Activated CD8-positive, alpha-beta memory T cell treated with anti-CD3 and anti-CD28 coated beads, Interleukin-2, amount 10 ng/mL, durations not matched to agents 7 days and 5 days (primary cell): ENCODE data around the gene SPDYE1. TPM values are rescaled to one million over a fixed set of nuclear protein-coding genes. Genes with fewer than 3 reads are reported as not detected.
"Not testable (repeated sequence)": the region's sequence is repeated elsewhere in the genome, so short reads cannot be mapped to it uniquely, and the experiment has no call there.

Experiments
- ATAC-seq: fragments of 150-1000 bp; cut with Tn5 transposase; one replicate; pipeline ENCODE4 v1.10.0; 2021; ENCODE audit warnings: moderate library complexity
- CTCF ChIA-PET: fragments of 350-600 bp; sonication (Branson Sonifier 250); formaldehyde crosslinking; loops from one replicate; lab custom pipeline; 2021; ENCODE audit warnings: antibody characterized with exemption; lab: Charles Lee
- DNase-seq: peaks from one replicate; pipeline ENCODE4 v3.0.0-alpha.2; 2020
- H3K27ac Mint-ChIP-seq: one replicate; pipeline ENCODE4 v1.8.0; 2021; ENCODE audit warnings: mild to moderate bottlenecking, mixed read lengths
- H3K27me3 Mint-ChIP-seq: one replicate; pipeline ENCODE4 v1.8.0; 2021; ENCODE audit warnings: mixed read lengths
- H3K36me3 Mint-ChIP-seq: one replicate; pipeline ENCODE4 v1.8.0; 2021; ENCODE audit warnings: mild to moderate bottlenecking, mixed read lengths
- H3K4me1 Mint-ChIP-seq: one replicate; pipeline ENCODE4 v1.8.0; 2021; ENCODE audit warnings: mixed read lengths
- H3K4me3 Mint-ChIP-seq: one replicate; pipeline ENCODE4 v1.8.0; 2021; ENCODE audit warnings: mild to moderate bottlenecking, moderate library complexity, mixed read lengths
- H3K9me3 Mint-ChIP-seq: one replicate; pipeline ENCODE4 v1.8.0; 2022; ENCODE audit warnings: low read depth, mixed read lengths
- total RNA-seq, 2 experiments: library from RNA; stranded (reverse); gene quantifications; one replicate each; pipeline ENCODE4 v1.2.3, GENCODE V29; 2021

SPDYE1 gene
- total RNA-seq, 2 experiments from 2014 or later, result 0.20 TPM; not detected in 1

DNA sequence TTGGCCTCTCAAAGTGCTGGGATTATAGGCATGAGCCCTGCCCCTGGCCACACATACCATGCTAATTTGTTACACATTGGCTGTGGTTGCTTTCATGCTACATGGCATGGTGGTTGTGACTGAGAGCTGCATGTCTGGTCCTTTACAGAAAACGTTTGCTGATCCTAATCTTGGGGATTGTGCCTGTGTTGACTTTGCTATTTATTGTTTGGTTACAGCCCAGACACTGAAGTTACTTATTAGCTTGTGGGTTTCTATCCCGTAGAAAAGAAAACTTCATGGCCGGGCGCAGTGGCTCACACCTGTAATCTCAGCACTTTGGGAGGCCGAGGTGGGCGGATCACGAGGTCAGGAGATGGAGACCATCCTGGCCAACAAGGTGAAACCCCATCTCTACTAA, 24.4 kb downstream of the SPDYE1 start:
- H3K9me3 Mint-ChIP-seq, ATAC-seq, H3K36me3 Mint-ChIP-seq, H3K4me3 Mint-ChIP-seq, H3K27me3 Mint-ChIP-seq, CTCF ChIA-PET, H3K27ac Mint-ChIP-seq, DNase-seq: not testable (repeated sequence)
- peaks cover 19% of the 10 kb centered on the region for H3K4me1 Mint-ChIP-seq

DNA sequence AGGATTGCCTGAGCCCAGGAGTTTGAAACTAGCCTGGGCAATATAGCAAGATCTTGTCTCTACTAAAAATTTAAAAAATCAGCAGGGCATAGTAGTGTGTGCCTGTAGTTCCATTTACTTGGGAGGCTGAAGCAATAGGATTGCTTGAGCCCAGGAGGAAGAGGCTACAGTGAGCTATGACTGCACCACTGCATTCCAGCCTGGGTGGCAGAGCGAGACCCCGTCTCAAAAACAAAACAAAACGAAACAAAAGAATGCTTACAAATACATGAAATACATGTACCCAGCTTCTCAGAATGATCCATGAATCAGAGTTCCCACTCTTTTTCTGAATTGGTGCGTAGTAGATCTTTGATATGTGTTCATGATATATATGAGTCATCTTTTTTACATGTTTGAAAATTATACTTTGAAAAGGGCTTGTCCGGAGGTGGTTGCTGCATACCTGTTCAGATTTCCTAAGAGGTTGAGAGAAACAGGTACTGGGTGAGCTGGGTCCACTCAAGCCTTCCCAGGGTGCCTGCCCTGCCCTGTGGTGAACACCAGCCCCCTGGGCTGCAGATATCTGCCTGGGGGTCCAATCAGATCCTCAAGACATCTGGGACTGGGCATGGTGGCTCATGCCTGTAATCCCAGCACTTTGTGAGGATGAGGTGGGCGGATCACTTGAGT, 25.2 kb downstream of the SPDYE1 start:
- ATAC-seq, DNase-seq, H3K36me3 Mint-ChIP-seq, H3K4me3 Mint-ChIP-seq, H3K27me3 Mint-ChIP-seq, H3K9me3 Mint-ChIP-seq, CTCF ChIA-PET: not testable (repeated sequence)
- Mint-ChIP-seq H3K4me1 (peaks cover 16% of the 10 kb centered on the region), H3K27ac (peak overlapping the region; percentile 25)

DNA sequence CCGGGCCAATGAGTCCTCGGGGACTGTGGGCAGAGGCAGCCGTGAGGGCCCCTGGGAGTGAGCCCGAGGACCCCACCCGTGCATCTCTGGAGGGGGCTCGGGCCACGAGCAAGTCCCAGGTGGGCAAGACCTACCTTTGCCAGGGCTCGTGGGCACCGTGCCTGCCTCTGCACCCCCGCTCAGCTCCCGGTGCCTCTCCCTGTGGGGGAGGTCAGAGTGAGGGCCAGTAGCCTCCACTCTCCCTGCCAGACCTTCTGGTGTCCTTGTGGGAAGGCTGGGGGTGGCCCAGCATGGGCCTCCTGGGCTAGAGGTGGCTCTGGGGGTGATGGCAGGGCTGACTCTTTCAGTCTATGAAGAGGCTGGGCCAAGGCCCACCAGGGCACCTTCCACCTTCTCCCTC, 31.7 kb downstream of the SPDYE1 start:
- CTCF ChIA-PET, H3K9me3 Mint-ChIP-seq, H3K4me1 Mint-ChIP-seq, H3K36me3 Mint-ChIP-seq, H3K27ac Mint-ChIP-seq, DNase-seq, ATAC-seq, H3K27me3 Mint-ChIP-seq, H3K4me3 Mint-ChIP-seq: not testable (repeated sequence)

- H3K36me3 Mint-ChIP-seq, H3K4me1 Mint-ChIP-seq, ATAC-seq, DNase-seq, H3K9me3 Mint-ChIP-seq, CTCF ChIA-PET, H3K27me3 Mint-ChIP-seq, H3K27ac Mint-ChIP-seq, H3K4me3 Mint-ChIP-seq: not testable (repeated sequence)
Measured at GRCh38 chr7:44030029-44030428, 32.3 kb downstream of the SPDYE1 start.

GRCh38 chr7:44031319-44031718, 33.6 kb downstream of the SPDYE1 start:
- H3K9me3 Mint-ChIP-seq, H3K4me3 Mint-ChIP-seq, H3K4me1 Mint-ChIP-seq, ATAC-seq, DNase-seq, H3K36me3 Mint-ChIP-seq, H3K27ac Mint-ChIP-seq, H3K27me3 Mint-ChIP-seq, CTCF ChIA-PET: not testable (repeated sequence)

- H3K9me3 Mint-ChIP-seq, CTCF ChIA-PET, H3K36me3 Mint-ChIP-seq, H3K4me3 Mint-ChIP-seq, H3K27me3 Mint-ChIP-seq, DNase-seq, H3K4me1 Mint-ChIP-seq, ATAC-seq: not testable (repeated sequence)
- H3K27ac Mint-ChIP-seq, result peak overlapping the region; percentile 46
Measured at GRCh38 chr7:44032031-44032430, 34.3 kb downstream of the SPDYE1 start.

GRCh38 chr7:44033971-44034844, 36.5 kb downstream of the SPDYE1 start:
- ATAC-seq, DNase-seq, H3K4me1 Mint-ChIP-seq: not testable (repeated sequence)

DNA sequence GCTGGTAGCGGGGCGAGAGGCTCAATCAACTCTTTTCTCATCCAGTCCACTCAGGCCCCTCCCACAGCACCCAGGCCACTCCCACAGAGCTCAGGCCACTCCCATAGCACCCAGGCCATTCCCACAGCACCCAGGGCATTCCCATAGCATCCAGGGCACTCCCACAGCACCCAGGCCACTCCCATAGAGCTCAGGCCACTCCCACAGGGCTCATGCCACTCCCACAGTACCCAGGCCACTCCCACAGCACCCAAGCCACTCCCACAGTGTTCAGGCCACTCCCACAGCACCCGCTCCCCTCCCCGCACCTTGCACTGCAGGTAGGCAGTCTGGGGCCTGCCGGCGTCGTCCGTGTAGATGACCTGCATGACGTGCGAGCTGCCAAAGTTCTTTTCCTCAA, 38.7 kb downstream of the SPDYE1 start:
- DNase-seq, H3K4me3 Mint-ChIP-seq, H3K27ac Mint-ChIP-seq, CTCF ChIA-PET, H3K9me3 Mint-ChIP-seq, H3K36me3 Mint-ChIP-seq, H3K4me1 Mint-ChIP-seq, H3K27me3 Mint-ChIP-seq: not testable (repeated sequence)
- ATAC-seq, result peak; percentile 13

More at GRCh38 chr7:44033971-44034844, 36.5 kb downstream of the SPDYE1 start:
- not testable (repeated sequence) for H3K36me3 Mint-ChIP-seq, H3K27ac Mint-ChIP-seq, H3K9me3 Mint-ChIP-seq, H3K27me3 Mint-ChIP-seq, H3K4me3 Mint-ChIP-seq
- CTCF ChIA-PET, result interaction anchor here (1.1 kb wide), 1 partner anchor 14 kb away, joined by 3 read pairs; no protein-coding TSS in a partner anchor

DNA sequence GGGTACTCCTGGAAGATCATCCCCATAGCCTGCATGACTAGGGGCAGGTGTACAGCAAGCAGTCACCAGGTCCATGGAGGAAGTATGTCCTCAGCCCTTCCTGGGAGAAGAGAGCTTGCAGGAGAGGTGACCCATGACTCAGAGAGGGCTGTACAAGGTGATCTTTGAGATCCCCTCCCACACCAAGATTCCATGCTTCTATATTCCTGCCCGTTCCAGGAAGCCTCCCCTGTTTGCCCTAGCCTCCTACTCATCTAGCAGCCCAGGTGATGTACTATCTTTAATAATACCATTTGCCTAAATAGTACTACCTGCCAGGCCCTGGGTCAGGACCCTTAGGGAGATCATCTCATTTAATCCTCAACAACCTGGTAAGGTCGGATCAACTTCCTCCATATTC, 40.3 kb downstream of the SPDYE1 start:
- H3K27me3 Mint-ChIP-seq, DNase-seq, H3K9me3 Mint-ChIP-seq, CTCF ChIA-PET, ATAC-seq, H3K4me3 Mint-ChIP-seq, H3K4me1 Mint-ChIP-seq, H3K36me3 Mint-ChIP-seq, H3K27ac Mint-ChIP-seq: not testable (repeated sequence)

DNA sequence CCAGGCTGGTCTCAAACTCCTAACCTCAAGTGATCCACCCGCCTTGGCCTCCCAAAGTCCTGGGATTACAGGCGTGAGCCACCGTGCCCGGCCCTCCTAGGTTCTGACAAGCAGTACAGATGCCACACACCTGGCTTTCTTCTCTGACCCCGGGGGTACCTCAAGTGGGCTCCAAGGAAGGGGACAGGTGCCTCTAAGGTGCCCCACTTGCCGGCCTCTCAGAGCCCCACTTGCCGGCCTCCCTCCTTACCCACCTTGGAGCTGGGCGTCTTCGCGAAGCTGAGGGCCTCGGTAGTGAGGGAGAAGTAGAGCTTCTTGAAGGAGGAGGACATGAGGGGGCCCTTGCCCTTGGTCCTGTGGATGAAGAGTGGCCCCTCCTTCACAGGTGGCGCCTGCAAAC, 40.9 kb downstream of the SPDYE1 start:
- peaks cover 11% of the 10 kb centered on the region for H3K4me1 Mint-ChIP-seq
- H3K9me3 Mint-ChIP-seq, H3K27me3 Mint-ChIP-seq, H3K36me3 Mint-ChIP-seq, ATAC-seq, DNase-seq, CTCF ChIA-PET, H3K27ac Mint-ChIP-seq, H3K4me3 Mint-ChIP-seq: not testable (repeated sequence)

DNA sequence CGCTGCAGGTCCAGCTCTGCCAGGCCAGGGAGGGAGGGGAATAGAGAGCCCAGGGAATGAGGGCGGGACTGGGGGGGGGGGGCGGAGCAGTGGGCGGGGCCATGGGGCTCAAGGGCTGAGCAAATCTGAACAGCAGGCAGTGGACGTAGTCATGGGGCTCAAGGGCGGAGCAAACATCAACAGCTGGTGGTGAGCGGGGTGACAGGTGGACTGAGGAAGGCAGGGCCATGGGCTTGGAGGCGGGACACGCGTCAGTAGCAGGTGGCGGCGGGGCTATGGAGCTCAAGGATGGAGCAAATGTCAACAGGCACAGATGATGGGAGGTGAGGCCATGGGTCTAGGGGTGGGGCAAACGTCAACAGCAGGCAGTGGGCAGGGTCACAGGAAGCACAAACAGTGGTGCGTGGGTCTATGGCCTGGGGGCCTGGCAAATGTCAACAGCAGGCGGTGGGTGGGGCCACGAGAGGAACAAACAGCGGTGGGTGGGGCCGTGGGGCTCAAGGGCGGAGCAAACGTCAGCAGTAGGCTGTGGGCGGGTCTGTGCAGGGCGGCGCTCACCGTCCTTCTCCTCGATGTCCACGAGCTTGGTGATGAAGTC, 41.4 kb downstream of the SPDYE1 start:
- DNase-seq, result peak; percentile 93
- Mint-ChIP-seq H3K4me1 (peaks cover 16% of the 10 kb centered on the region), H3K27ac (peak overlapping the region; percentile 82), H3K4me3 (peak overlapping the region; percentile 50)
- CTCF ChIA-PET, H3K9me3 Mint-ChIP-seq, H3K27me3 Mint-ChIP-seq, H3K36me3 Mint-ChIP-seq: not testable (repeated sequence)
- peak; percentile 75 for ATAC-seq

- H3K27ac Mint-ChIP-seq, result peak overlapping the region; percentile 81
- H3K27me3 Mint-ChIP-seq, H3K9me3 Mint-ChIP-seq, H3K36me3 Mint-ChIP-seq, CTCF ChIA-PET, DNase-seq: not testable (repeated sequence)
- peak overlapping the region; percentile 79 for H3K4me3 Mint-ChIP-seq
- peaks cover 17% of the 10 kb centered on the region for H3K4me1 Mint-ChIP-seq
- peak; percentile 40 for ATAC-seq
Measured at GRCh38 chr7:44039800-44040492, 42.2 kb downstream of the SPDYE1 start.

DNA sequence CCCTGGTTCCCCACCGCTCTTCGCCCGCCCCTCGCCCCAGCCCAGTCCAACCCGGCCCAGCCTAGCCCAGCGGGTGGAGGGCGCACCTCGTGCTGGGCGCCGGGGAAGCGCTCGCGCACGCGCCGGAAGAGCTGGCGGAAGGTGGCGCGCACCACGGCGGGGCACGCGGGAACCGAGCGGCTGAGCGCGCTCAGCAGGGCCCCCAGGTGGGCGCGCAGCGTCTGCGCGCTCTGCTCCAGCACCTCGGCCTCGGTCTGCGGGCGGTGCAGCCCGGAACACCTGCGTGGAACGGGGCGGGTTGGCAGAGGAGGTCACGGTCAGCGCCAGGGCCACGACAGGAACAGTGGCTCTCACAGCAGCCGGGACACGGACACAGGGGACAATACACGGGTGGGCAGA, 42.8 kb downstream of the SPDYE1 start:
- peak; percentile 77 for DNase-seq
- not testable (repeated sequence) for H3K36me3 Mint-ChIP-seq, H3K9me3 Mint-ChIP-seq, H3K27me3 Mint-ChIP-seq
- Mint-ChIP-seq H3K27ac (peak overlapping the region; percentile 89), H3K4me3 (peak overlapping the region; percentile 79), H3K4me1 (peaks cover 18% of the 10 kb centered on the region)
- CTCF ChIA-PET, result interaction anchor here (1.0 kb wide), 1 partner anchor 21 kb away, joined by 3 read pairs; no protein-coding TSS in a partner anchor
- peak; percentile 62 for ATAC-seq
